ENCODE data around the gene DYSF.

DNA sequence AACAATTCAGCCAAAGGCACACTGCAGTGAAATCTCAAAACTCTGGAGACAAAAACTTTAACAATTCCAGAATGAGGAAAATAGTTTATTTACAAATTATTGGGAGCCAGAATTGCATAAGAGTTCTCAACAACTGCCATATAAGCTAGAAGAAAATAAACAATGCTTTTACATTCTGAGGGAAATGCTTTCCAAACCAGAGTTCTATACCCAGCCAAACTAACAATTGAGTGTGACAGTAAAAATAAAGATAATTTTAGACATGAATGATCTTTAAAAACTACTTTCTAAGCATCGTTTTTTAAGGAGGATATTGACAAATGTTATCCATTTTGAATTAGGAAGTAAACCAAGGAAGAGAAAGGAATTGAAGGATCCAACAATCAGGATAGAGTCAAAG is 271.4 kb downstream of the DYSF start:
- TF ChIP-seq, protein P1, sequence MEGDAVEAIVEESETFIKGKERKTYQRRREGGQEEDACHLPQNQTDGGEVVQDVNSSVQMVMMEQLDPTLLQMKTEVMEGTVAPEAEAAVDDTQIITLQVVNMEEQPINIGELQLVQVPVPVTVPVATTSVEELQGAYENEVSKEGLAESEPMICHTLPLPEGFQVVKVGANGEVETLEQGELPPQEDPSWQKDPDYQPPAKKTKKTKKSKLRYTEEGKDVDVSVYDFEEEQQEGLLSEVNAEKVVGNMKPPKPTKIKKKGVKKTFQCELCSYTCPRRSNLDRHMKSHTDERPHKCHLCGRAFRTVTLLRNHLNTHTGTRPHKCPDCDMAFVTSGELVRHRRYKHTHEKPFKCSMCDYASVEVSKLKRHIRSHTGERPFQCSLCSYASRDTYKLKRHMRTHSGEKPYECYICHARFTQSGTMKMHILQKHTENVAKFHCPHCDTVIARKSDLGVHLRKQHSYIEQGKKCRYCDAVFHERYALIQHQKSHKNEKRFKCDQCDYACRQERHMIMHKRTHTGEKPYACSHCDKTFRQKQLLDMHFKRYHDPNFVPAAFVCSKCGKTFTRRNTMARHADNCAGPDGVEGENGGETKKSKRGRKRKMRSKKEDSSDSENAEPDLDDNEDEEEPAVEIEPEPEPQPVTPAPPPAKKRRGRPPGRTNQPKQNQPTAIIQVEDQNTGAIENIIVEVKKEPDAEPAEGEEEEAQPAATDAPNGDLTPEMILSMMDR (IDR thresholded peaks at IDR 0.05; ENCODE audit: extremely low read depth in 1 of 2, insufficient read depth in 1 of 2, low read depth in 1 of 2, low read length in 2 of 2): no peak
- no peak for TF ChIP-seq EZH2 (IDR thresholded peaks at IDR 0.05; ENCODE audit: borderline replicate concordance, low read depth, low read length, severe bottlenecking)
- TF ChIP-seq MYC (IDR thresholded peaks at IDR 0.05; ENCODE audit: low read depth, low read length): no peak
- TF ChIP-seq, protein P2, sequence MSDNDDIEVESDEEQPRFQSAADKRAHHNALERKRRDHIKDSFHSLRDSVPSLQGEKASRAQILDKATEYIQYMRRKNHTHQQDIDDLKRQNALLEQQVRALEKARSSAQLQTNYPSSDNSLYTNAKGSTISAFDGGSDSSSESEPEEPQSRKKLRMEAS (IDR thresholded peaks at IDR 0.05; ENCODE audit: insufficient read depth, insufficient read length): no peak
- TF ChIP-seq POLR2A (IDR thresholded peaks at IDR 0.05; ENCODE audit: low read depth, low read length): no peak
- no peak for TF ChIP-seq POLR2AphosphoS5 (IDR thresholded peaks at IDR 0.05; ENCODE audit: insufficient read depth, low read depth, low read length)

Measured in endothelial cell of umbilical vein (primary cell).